ENCODE measurements around the gene PRICKLE3.

DNA sequence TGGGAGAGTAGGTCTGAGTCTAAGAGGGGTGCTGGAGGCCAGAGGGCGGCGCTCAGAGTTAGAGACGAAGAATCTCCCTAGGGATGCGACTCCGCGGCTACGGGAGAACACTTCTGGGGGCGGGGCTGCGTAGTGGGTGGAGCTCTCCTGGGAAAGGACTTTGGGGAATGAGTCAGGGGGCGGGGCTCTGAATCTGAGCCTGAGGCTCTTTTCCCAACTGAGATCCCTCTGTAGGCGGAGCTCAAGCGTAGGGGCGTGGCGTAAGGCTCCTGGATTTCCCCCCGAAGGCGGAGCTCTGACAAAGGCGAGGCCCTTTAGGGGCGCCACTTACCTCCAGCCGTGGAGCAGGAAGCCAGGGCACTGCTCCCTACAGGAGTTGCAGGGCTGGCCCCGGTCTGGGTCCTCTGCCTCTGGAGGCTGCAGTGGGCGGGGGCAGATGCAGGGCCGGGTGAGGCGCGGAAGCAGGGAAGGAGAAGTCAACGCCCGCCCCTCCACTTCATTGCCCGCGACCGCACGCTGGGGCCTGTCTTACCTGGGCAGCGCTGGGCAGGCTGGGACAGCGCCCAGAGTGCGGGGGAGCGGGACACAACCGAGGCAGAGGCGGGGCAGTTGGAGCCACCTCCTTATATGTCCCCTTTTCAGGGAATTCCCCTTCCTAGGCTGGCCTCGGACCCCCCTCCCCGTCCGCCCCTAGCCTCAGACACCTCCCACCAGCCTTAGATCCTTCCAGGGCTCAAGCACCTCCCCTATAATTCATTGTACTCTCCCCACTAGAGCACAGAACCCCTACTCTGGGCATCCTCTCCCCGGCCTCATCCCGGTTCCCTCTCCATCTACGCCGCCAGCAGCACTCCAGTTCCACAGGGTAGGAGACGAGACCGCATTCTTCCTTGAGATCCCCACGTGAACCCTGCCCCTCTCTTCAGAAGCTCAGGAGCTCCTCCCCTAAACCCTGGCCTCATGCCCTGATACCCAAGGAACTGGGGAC, 1.6 kb downstream of the PRICKLE3 start:
- TF ChIP-seq, protein P1, sequence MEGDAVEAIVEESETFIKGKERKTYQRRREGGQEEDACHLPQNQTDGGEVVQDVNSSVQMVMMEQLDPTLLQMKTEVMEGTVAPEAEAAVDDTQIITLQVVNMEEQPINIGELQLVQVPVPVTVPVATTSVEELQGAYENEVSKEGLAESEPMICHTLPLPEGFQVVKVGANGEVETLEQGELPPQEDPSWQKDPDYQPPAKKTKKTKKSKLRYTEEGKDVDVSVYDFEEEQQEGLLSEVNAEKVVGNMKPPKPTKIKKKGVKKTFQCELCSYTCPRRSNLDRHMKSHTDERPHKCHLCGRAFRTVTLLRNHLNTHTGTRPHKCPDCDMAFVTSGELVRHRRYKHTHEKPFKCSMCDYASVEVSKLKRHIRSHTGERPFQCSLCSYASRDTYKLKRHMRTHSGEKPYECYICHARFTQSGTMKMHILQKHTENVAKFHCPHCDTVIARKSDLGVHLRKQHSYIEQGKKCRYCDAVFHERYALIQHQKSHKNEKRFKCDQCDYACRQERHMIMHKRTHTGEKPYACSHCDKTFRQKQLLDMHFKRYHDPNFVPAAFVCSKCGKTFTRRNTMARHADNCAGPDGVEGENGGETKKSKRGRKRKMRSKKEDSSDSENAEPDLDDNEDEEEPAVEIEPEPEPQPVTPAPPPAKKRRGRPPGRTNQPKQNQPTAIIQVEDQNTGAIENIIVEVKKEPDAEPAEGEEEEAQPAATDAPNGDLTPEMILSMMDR (IDR thresholded peaks at IDR 0.05; ENCODE audit: insufficient read depth, low read length, poor library complexity, severe bottlenecking) = no peak
- no peak for TF ChIP-seq EZH2phosphoT487 (conservative IDR thresholded peaks at IDR 0.05; ENCODE audit: low read length)
